HepG2 (cell line): ENCODE results near the gene SEC24D. TPM values are rescaled to one million over a fixed set of nuclear protein-coding genes. Genes with fewer than 3 reads are reported as not detected.
A peak's percentile ranks its signal among the peaks of the same experiment; 100 is the strongest.

ENCODE experiments used
- ATAC-seq: fragments of 200-7000 bp; cut with Tn5 transposase; 3 replicates; pipeline ENCODE4 v1.9.1; 2020; ENCODE audit warnings: mild to moderate bottlenecking, moderate library complexity
- BruUV-seq: library from RNA; stranded (reverse); fragments of 400-500 nt; replicated peaks from 2 replicates; lab custom pipeline; 2021; lab: Mats Ljungman, UMichigan
- CTCF ChIA-PET: fragments of 300-600 bp; formaldehyde crosslinking; extraction: SDS; loops from one replicate; lab custom pipeline; 2021; ENCODE audit warnings: low total read pairs, inconsistent platforms, low intra/inter-chr PET ratio; lab: Yijun Ruan, JAX
- POLR2A ChIA-PET: fragments of 350-600 bp; sonication (Branson Sonifier 250); formaldehyde crosslinking; loops from one replicate; lab custom pipeline; 2020; ENCODE audit warnings: antibody characterized with exemption, inconsistent platforms; lab: Yijun Ruan, JAX
- DNase-seq: peaks from one replicate; pipeline ENCODE4 v3.0.0-alpha.2; 2015; ENCODE audit warnings: low spot score
- FAIRE-seq: peaks from 3 replicates; lab custom pipeline; 2011; peaks lifted over from hg19 to GRCh38; lab: Jason Lieb, UNC
- H2AFZ ChIP-seq: one replicate; pipeline ENCODE4 v1.6.1; 2011; ENCODE audit warnings: low read length, inconsistent platforms
- H3K27ac ChIP-seq: fragments of 300-600 bp; 3 replicates; pipeline ENCODE4 v1.8.0; 2011; ENCODE audit warnings: mixed run types, mild to moderate bottlenecking, mixed read lengths, low read length, inconsistent platforms; ENCODE audit not compliant: insufficient read depth; ENCODE audit errors: extremely low read length
- H3K27me3 ChIP-seq, 2 experiments: fragments of 200-600 bp in 1 of 2; 2 replicates in 1 of 2; 3 replicates in 1 of 2; pipeline versions ENCODE4 v1.6.0 to v1.8.0; 2011; ENCODE audit warnings: low read length in 2 of 2, mild to moderate bottlenecking in 2 of 2, moderate library complexity in 2 of 2, inconsistent platforms in 1 of 2; ENCODE audit not compliant: insufficient read depth in 2 of 2, control insufficient read depth in 1 of 2
- H3K36me3 ChIP-seq, 2 experiments: fragments of 200-600 bp in 1 of 2; replicated peaks in 1 of 2; 2 replicates in 1 of 2; 3 replicates in 1 of 2; pipeline versions ENCODE4 v1.5.1 to v1.8.0; 2011; ENCODE audit warnings: low read length in 2 of 2, inconsistent platforms in 1 of 2; ENCODE audit not compliant: insufficient read depth in 2 of 2, control insufficient read depth in 1 of 2
- H3K4me1 ChIP-seq: 2 replicates; pipeline ENCODE4 v1.5.1; 2012; ENCODE audit warnings: low read length, inconsistent platforms; ENCODE audit not compliant: insufficient read depth
- H3K4me2 ChIP-seq: 2 replicates; pipeline ENCODE4 v1.6.0; 2011; ENCODE audit warnings: low read depth, low read length, inconsistent platforms
- H3K4me3 ChIP-seq, 3 experiments: fragments of 200-600 bp in 1 of 3; sonication (generic), shearing (Covaris generic) in 1 of 3; replicated peaks in 1 of 3; 2 replicates each; pipeline ENCODE4 v1.5.1; 2011 to 2016; ENCODE audit warnings: low read length in 3 of 3, inconsistent platforms in 2 of 3, low read depth in 2 of 3, mild to moderate bottlenecking in 2 of 3, control low read depth in 1 of 3, mixed read lengths in 1 of 3; ENCODE audit not compliant: insufficient read depth in 1 of 3
- H3K79me2 ChIP-seq: one replicate; pipeline ENCODE4 v1.6.1; 2011; ENCODE audit warnings: low read length, inconsistent platforms; ENCODE audit not compliant: insufficient read depth
- H3K9ac ChIP-seq: 2 replicates; pipeline ENCODE4 v1.6.0; 2011; ENCODE audit warnings: mild to moderate bottlenecking, low read depth, low read length, inconsistent platforms; ENCODE audit not compliant: insufficient read depth
- H3K9me3 ChIP-seq: 2 replicates; pipeline ENCODE4 v1.5.1; 2012; ENCODE audit warnings: mild to moderate bottlenecking, low read length
- H4K20me1 ChIP-seq: 2 replicates; pipeline ENCODE4 v1.6.0; 2011; ENCODE audit warnings: inconsistent platforms, mild to moderate bottlenecking, low read length, moderate library complexity; ENCODE audit not compliant: insufficient read depth
- AHR ChIP-seq: IDR thresholded peaks from 2 replicates; pipeline ENCODE4 v1.6.1; 2018; ENCODE audit warnings: missing genetic modification reagents, missing compliant biosample characterization
- HMG20B ChIP-seq: conservative IDR thresholded peaks from 2 replicates; pipeline ENCODE4 v1.6.1; 2016; ENCODE audit warnings: missing genetic modification reagents, missing compliant biosample characterization
- NFIC ChIP-seq: IDR thresholded peaks from 2 replicates; pipeline ENCODE4 v1.6.1; 2012; ENCODE audit warnings: mild to moderate bottlenecking, low read length, inconsistent platforms
- NR2F2 ChIP-seq: IDR thresholded peaks from 2 replicates; pipeline ENCODE4 v1.6.1; 2012; ENCODE audit warnings: low read depth, inconsistent platforms, borderline replicate concordance
- PTBP1 ChIP-seq: fragments of 200-400 bp; formaldehyde crosslinking; IDR thresholded peaks from 2 replicates; pipeline ENCODE4 v1.6.1; 2018; ENCODE audit warnings: low read length, low read depth; ENCODE audit not compliant: poor library complexity, severe bottlenecking
- SMAD9 ChIP-seq: sonication (generic); formaldehyde crosslinking; IDR thresholded peaks from 2 replicates; pipeline ENCODE4 v1.5.1; 2020; ENCODE audit warnings: mild to moderate bottlenecking, missing genetic modification reagents
- ZFP62 ChIP-seq: sonication (generic); formaldehyde crosslinking; IDR thresholded peaks from 2 replicates; pipeline ENCODE4 v1.4.0; 2020; ENCODE audit warnings: missing genetic modification reagents
- ZNF121 ChIP-seq: sonication (generic); formaldehyde crosslinking; IDR thresholded peaks from 2 replicates; pipeline ENCODE4 v1.5.0; 2020; ENCODE audit warnings: mild to moderate bottlenecking, missing genetic modification reagents
- ZSCAN9 ChIP-seq: IDR thresholded peaks from 2 replicates; pipeline ENCODE4 v1.6.1; 2016; ENCODE audit warnings: borderline replicate concordance
- WGBS: methylation state at CpG from one replicate; pipeline ENCODE4 v1.1.6; 2017; ENCODE audit warnings: low lambda C conversion rate; 5-methylcytosine and 5-hydroxymethylcytosine counted together
- in situ Hi-C: cut with HindIII; loops from 2 replicates; pipeline ENCODE4 v1.10.0; 2017; ENCODE audit warnings: low pct_unique_long_range_greater_than_20kb; ENCODE audit not compliant: extremely low pct_ligation_motif_present
- intact Hi-C: fragments of 100-400 bp; cut with micrococcal nuclease; formaldehyde crosslinking; loops from one replicate; pipeline ENCODE4 v1.10.0; 2022; ENCODE audit not compliant: unreplicated experiment
- polyA plus RNA-seq, 8 experiments: library from polyadenylated mRNA; depleted of rRNA in 3 of 8; stranded (reverse) in 7 of 8; unstranded in 1 of 8; fragments of >200 nt; fragmentation: Illumina TruSeq in 4 of 8; extraction: Trizol in 4 of 8; gene quantifications; 2 replicates each; pipeline versions ENCODE4 v1.2.1 to v1.2.3, GENCODE V29; 2011 to 2016; ENCODE audit warnings: low read depth in 4 of 8, missing spikeins in 1 of 8, mixed read lengths in 1 of 8; ENCODE audit not compliant: insufficient read depth in 1 of 8
- total RNA-seq, 5 experiments: library from RNA; depleted of rRNA; stranded (reverse); fragments of >200 nt; fragmentation: Illumina TruSeq; extraction: Trizol; gene quantifications; 2 replicates each; pipeline ENCODE4 v1.2.3, GENCODE V29; 2016; ENCODE audit warnings: low read depth in 1 of 5
- TF ChIP-seq, protein P1 (sequence below): sonication (generic); formaldehyde crosslinking; IDR thresholded peaks from 2 replicates; pipeline ENCODE4 v1.4.0; 2020; ENCODE audit warnings: mild to moderate bottlenecking, missing genetic modification reagents

The SEC24D gene
- total and polyA plus RNA-seq, 2 of the 13 experiments (the other 11 are each of a cell fraction or from before 2014, with no cell fraction given) = 30.0 to 51.1 TPM

DNA sequence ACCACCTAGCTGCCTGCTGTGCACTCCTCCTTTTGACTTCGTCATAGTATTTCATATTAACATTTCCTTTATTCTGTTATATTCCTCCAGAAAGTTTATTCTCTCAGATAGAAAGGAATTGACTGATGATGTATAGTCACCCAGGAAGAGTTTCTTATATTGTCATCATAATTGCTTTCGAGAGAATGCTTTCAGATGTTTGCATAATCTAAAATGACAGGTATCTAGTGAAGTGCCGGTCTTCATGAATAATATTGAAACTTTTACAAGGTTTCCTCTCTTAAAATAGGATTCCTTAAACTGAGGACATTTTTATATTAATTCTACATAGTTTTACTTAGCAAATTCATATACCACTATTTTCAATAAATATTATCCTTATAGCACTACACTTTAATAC is 10.1 kb downstream of the SEC24D start:
- DNase-seq = no peak
- Histone ChIP-seq H3K27ac (no peak overlapping the region), H4K20me1 (peaks cover 37% of the 10 kb centered on the region), H3K79me2 (peaks cover 77% of the 10 kb centered on the region), H3K9me3 (no peaks in the 10 kb centered on the region), H3K4me2 (no peak overlapping the region), H3K9ac (no peak overlapping the region), H3K4me1 (peaks cover 39% of the 10 kb centered on the region), H3K36me3 (peaks cover 7 to 47% of the 10 kb centered on the region in 2 experiments; a peak in 4 of 5 replicates), H3K4me3 (no peak overlapping the region), H2AFZ (no peak overlapping the region), H3K27me3 (no peaks in the 10 kb centered on the region)
- ChIA-PET POLR2A (no interaction called here), CTCF (no interaction called here)
- in situ Hi-C loops (no loop called here), intact Hi-C loops (no loop called here)
- WGBS = 94% methylated on average over 3 of the region's 3 CpGs
- FAIRE-seq = no peak
- no TSS peak for BruUV-seq
- no peak for ATAC-seq
- TF ChIP-seq AHR = no peak
- TF ChIP-seq PTBP1 = no peak
- no peak for TF ChIP-seq ZSCAN9 (CRISPR knock-in tag)
- no peak for TF ChIP-seq SMAD9 (CRISPR knock-in tag)
- no peak for TF ChIP-seq NR2F2
- TF ChIP-seq, protein P1, sequence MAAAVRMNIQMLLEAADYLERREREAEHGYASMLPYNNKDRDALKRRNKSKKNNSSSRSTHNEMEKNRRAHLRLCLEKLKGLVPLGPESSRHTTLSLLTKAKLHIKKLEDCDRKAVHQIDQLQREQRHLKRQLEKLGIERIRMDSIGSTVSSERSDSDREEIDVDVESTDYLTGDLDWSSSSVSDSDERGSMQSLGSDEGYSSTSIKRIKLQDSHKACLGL (CRISPR knock-in tag) = no peak
- TF ChIP-seq NFIC = no peak

DNA sequence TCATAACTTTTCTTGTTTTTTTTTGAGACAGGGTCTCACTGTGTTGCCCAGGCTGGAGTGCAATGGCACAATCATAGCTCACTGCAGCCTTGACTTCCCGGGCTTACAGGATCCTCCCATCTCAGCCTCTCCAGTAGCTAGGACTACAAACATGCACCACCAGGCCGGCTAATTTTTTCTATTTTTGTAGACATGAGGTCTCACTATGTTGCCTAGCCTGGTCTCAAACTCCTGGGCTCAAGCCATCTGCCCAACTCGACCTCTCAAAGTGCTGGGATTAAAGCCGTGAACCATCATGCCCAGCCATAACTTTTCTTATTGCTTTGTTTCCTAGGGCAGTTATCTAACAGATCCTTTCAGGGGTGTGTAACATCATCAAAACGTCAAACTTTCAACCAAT is 11.8 kb downstream of the SEC24D start:
- H2AFZ ChIP-seq = no peak overlapping the region
- no peak overlapping the region for H3K4me3 ChIP-seq
- BruUV-seq = no TSS peak
- H4K20me1 ChIP-seq = peaks cover 31% of the 10 kb centered on the region
- H3K9ac ChIP-seq = no peak overlapping the region
- in situ Hi-C loops = no loop called here
- FAIRE-seq (no peak), DNase-seq (no peak), ATAC-seq (no peak)
- H3K4me2 ChIP-seq = no peak overlapping the region
- H3K27me3 ChIP-seq = no peaks in the 10 kb centered on the region
- no peak overlapping the region for H3K27ac ChIP-seq
- intact Hi-C loops = no loop called here
- 97% methylated on average over 5 of the region's 5 CpGs for WGBS
- POLR2A ChIA-PET = no interaction called here
- peaks cover 76% of the 10 kb centered on the region for H3K79me2 ChIP-seq
- CTCF ChIA-PET = no interaction called here
- TF ChIP-seq HMG20B (CRISPR knock-in tag) = no peak
- no peak for TF ChIP-seq ZFP62
- TF ChIP-seq ZNF121 = 0 out of 2 replicates have a peak, but pooled peaks have one; percentile 36
- H3K4me1 ChIP-seq = peaks cover 35% of the 10 kb centered on the region
- peaks cover 7 to 42% of the 10 kb centered on the region in 2 experiments; a peak in 4 of 5 replicates for H3K36me3 ChIP-seq
- H3K9me3 ChIP-seq = no peaks in the 10 kb centered on the region
